CD8-positive, alpha-beta memory T cell (primary cell): ENCODE results near the gene NCK2. TPM values are rescaled to one million over a fixed set of nuclear protein-coding genes. Genes with fewer than 3 reads are reported as not detected.

Experiments
- CTCF ChIA-PET: fragments of 350-600 bp; sonication (Branson Sonifier 250); formaldehyde crosslinking; loops from one replicate; lab custom pipeline; 2021; ENCODE audit warnings: antibody characterized with exemption; lab: Charles Lee
- POLR2A ChIA-PET: fragments of 350-600 bp; sonication (Branson Sonifier 250); formaldehyde crosslinking; loops from one replicate; lab custom pipeline; 2021; ENCODE audit warnings: antibody characterized with exemption; lab: Charles Lee
- DNase-seq, 5 donors: peaks; one replicate each; pipeline versions ENCODE4 v3.0.0 to v3.0.0-alpha.2; 2020 to 2022; ENCODE audit warnings: mixed read lengths in 1 of 5
- H3K27ac ChIP-seq: one replicate; pipeline ENCODE4 v1.7.0; 2013; ENCODE audit warnings: low read depth, mild to moderate bottlenecking, low read length, moderate library complexity
- H3K27me3 ChIP-seq: 2 replicates; pipeline ENCODE4 v1.7.0; 2013; ENCODE audit warnings: low read length, mild to moderate bottlenecking; ENCODE audit not compliant: insufficient read depth, poor library complexity, severe bottlenecking
- H3K36me3 ChIP-seq: 2 replicates; pipeline ENCODE4 v1.7.0; 2013; ENCODE audit warnings: mild to moderate bottlenecking, low read length, moderate library complexity; ENCODE audit not compliant: insufficient read depth
- H3K4me1 ChIP-seq: 2 replicates; pipeline ENCODE4 v1.7.0; 2013; ENCODE audit warnings: mild to moderate bottlenecking, low read length, moderate library complexity; ENCODE audit not compliant: insufficient read depth
- H3K4me3 ChIP-seq: 2 replicates; pipeline ENCODE4 v1.7.0; 2013; ENCODE audit warnings: mild to moderate bottlenecking, low read length
- H3K9me3 ChIP-seq: 2 replicates; pipeline ENCODE4 v1.7.0; 2013; ENCODE audit warnings: mild to moderate bottlenecking, low read length
- H3K27ac Mint-ChIP-seq, 8 donors: one replicate each; pipeline ENCODE4 v1.8.0; 2020 to 2021; ENCODE audit warnings: mixed read lengths in 8 of 8, mild to moderate bottlenecking in 6 of 8, inconsistent platforms in 3 of 8, moderate library complexity in 3 of 8
- H3K27me3 Mint-ChIP-seq, 2 donors: one replicate each; pipeline ENCODE4 v1.8.0; 2020 to 2021; ENCODE audit warnings: mixed read lengths in 2 of 2, mild to moderate bottlenecking in 1 of 2, moderate library complexity in 1 of 2
- H3K36me3 Mint-ChIP-seq, 3 donors: one replicate each; pipeline ENCODE4 v1.8.0; 2020 to 2021; ENCODE audit warnings: mixed read lengths in 3 of 3, inconsistent platforms in 1 of 3, mild to moderate bottlenecking in 1 of 3
- H3K4me1 Mint-ChIP-seq, 3 donors: one replicate each; pipeline ENCODE4 v1.8.0; 2020 to 2021; ENCODE audit warnings: mixed read lengths in 3 of 3, inconsistent platforms in 1 of 3, mild to moderate bottlenecking in 1 of 3
- H3K4me3 Mint-ChIP-seq, 7 donors: one replicate each; pipeline ENCODE4 v1.8.0; 2020 to 2021; ENCODE audit warnings: mixed read lengths in 7 of 7, mild to moderate bottlenecking in 6 of 7, moderate library complexity in 4 of 7, inconsistent platforms in 2 of 7
- H3K9me3 Mint-ChIP-seq, 5 donors: one replicate each; pipeline ENCODE4 v1.8.0; 2020 to 2022; ENCODE audit warnings: mixed read lengths in 5 of 5, mild to moderate bottlenecking in 3 of 5, moderate library complexity in 2 of 5, inconsistent platforms in 1 of 5
- polyA plus RNA-seq: library from polyadenylated mRNA; unstranded; fragments of 300-500 nt; fragmentation: Illumina TruSeq; gene quantifications from one replicate; pipeline ENCODE4 v1.2.3, GENCODE V29; 2021
- total RNA-seq, 2 experiments: library from RNA; stranded (reverse); gene quantifications; one replicate each; pipeline ENCODE4 v1.2.3, GENCODE V29; 2021

The NCK2 gene
- total and polyA plus RNA-seq, 3 experiments from 2014 or later: 72.4 to 77.9 (median 76.1) TPM

- peak overlapping the region; percentile 31 for H3K4me3 ChIP-seq
- DNase-seq: no peak
- CTCF ChIA-PET: interaction anchor here (1.1 to 1.5 kb wide), 5 partner anchors 10 to 19 kb away, joined by 3 to 6 read pairs (median 3); no protein-coding TSS in a partner anchor
- Mint-ChIP-seq H3K27me3 (no peaks in the 10 kb centered on the region), H3K4me1 (peaks cover 94 to 100% (median 97%) of the 10 kb centered on the region in 3 donors), H3K36me3 (peaks cover 11 to 47% (median 11%) of the 10 kb centered on the region in 3 donors), H3K9me3 (no peaks in the 10 kb centered on the region), H3K4me3 (peak overlapping the region in 5 of 7 donors; percentile 40 to 65 (median 49)), H3K27ac (peak overlapping the region; percentile 26 to 94 (median 80))
- H3K27me3 ChIP-seq: no peaks in the 10 kb centered on the region
- no peaks in the 10 kb centered on the region for H3K36me3 ChIP-seq
- no peak overlapping the region for H3K27ac ChIP-seq
- no peaks in the 10 kb centered on the region for H3K9me3 ChIP-seq
- POLR2A ChIA-PET: interaction anchor here (0.6 to 1.8 kb wide), 2 partner anchors 19 to 26 kb away, joined by 3 to 4 read pairs; no protein-coding TSS in a partner anchor
- peaks cover 95% of the 10 kb centered on the region for H3K4me1 ChIP-seq
These were observed 19.3 kb downstream of the NCK2 start for GRCh38 chr2:105764059-105764458.

- H3K9me3 ChIP-seq: no peaks in the 10 kb centered on the region
- peak overlapping the region; percentile 76 to 95 (median 84) for H3K27ac Mint-ChIP-seq
- H3K36me3 ChIP-seq: no peaks in the 10 kb centered on the region
- peaks cover 11 to 44% (median 12%) of the 10 kb centered on the region in 3 donors for H3K36me3 Mint-ChIP-seq
- peak overlapping the region in 6 of 7 donors; percentile 1 to 74 (median 28) for H3K4me3 Mint-ChIP-seq
- no peaks in the 10 kb centered on the region for H3K27me3 Mint-ChIP-seq
- no peak for DNase-seq
- POLR2A ChIA-PET: no interaction called here
- no peak overlapping the region for H3K27ac ChIP-seq
- no peak overlapping the region for H3K4me3 ChIP-seq
- H3K27me3 ChIP-seq: no peaks in the 10 kb centered on the region
- H3K4me1 ChIP-seq: peaks cover 96% of the 10 kb centered on the region
- CTCF ChIA-PET: interaction anchor here (0.7 to 1.1 kb wide), 2 partner anchors 12 to 244 kb away, joined by 3 read pairs; no protein-coding TSS in a partner anchor
- peaks cover 95 to 100% (median 97%) of the 10 kb centered on the region in 3 donors for H3K4me1 Mint-ChIP-seq
- H3K9me3 Mint-ChIP-seq: no peaks in the 10 kb centered on the region
These were observed 20.9 kb downstream of the NCK2 start for GRCh38 chr2:105765415-105766299.

- Histone ChIP-seq H3K4me1 (peaks cover 93% of the 10 kb centered on the region), H3K4me3 (no peak overlapping the region), H3K27ac (no peak overlapping the region), H3K9me3 (no peaks in the 10 kb centered on the region), H3K36me3 (no peaks in the 10 kb centered on the region), H3K27me3 (no peaks in the 10 kb centered on the region)
- Mint-ChIP-seq H3K27me3 (no peaks in the 10 kb centered on the region), H3K4me1 (peaks cover 90 to 98% (median 92%) of the 10 kb centered on the region in 3 donors), H3K9me3 (no peaks in the 10 kb centered on the region), H3K4me3 (peak overlapping the region in 2 of 7 donors; percentile 37 to 38), H3K36me3 (peaks cover 11 to 44% (median 12%) of the 10 kb centered on the region in 3 donors), H3K27ac (peak overlapping the region; percentile 11 to 94 (median 84))
- ChIA-PET CTCF (interaction anchor here (1.1 kb wide), 1 partner anchor 11 kb away, joined by 3 read pairs; no protein-coding TSS in a partner anchor), POLR2A (interaction anchor here (1.1 kb wide), 1 partner anchor 11 kb away, joined by 3 read pairs; no protein-coding TSS in a partner anchor)
- DNase-seq: no peak
These were observed 21.7 kb downstream of the NCK2 start for GRCh38 chr2:105766300-105766866.

GRCh38 chr2:105768176-105768575, 23.5 kb downstream of the NCK2 start:
- H3K4me3 Mint-ChIP-seq: no peak overlapping the region
- peak overlapping the region in 6 of 8 donors; percentile 52 to 94 (median 68) for H3K27ac Mint-ChIP-seq
- Histone ChIP-seq H3K36me3 (peaks cover 2% of the 10 kb centered on the region), H3K27me3 (no peaks in the 10 kb centered on the region), H3K27ac (no peak overlapping the region), H3K4me3 (no peak overlapping the region), H3K9me3 (no peaks in the 10 kb centered on the region), H3K4me1 (peaks cover 93% of the 10 kb centered on the region)
- H3K27me3 Mint-ChIP-seq: no peaks in the 10 kb centered on the region
- H3K4me1 Mint-ChIP-seq: peaks cover 89 to 98% (median 93%) of the 10 kb centered on the region in 3 donors
- ChIA-PET POLR2A (no interaction called here), CTCF (interaction anchor here (1.5 to 1.8 kb wide), 2 partner anchors 19 to 31 kb away, joined by 5 to 6 read pairs; no protein-coding TSS in a partner anchor)
- peaks cover 11 to 56% (median 14%) of the 10 kb centered on the region in 3 donors for H3K36me3 Mint-ChIP-seq
- DNase-seq: no peak
- H3K9me3 Mint-ChIP-seq: no peaks in the 10 kb centered on the region

- H3K27me3 ChIP-seq: no peaks in the 10 kb centered on the region
- H3K36me3 ChIP-seq: peaks cover 6% of the 10 kb centered on the region
- no peak overlapping the region for H3K4me3 ChIP-seq
- CTCF ChIA-PET: interaction anchor here (1.0 to 1.8 kb wide), 3 partner anchors 20 to 30 kb away, joined by 3 to 6 read pairs (median 5); no protein-coding TSS in a partner anchor
- POLR2A ChIA-PET: no interaction called here
- peaks cover 90 to 98% (median 93%) of the 10 kb centered on the region in 3 donors for H3K4me1 Mint-ChIP-seq
- H3K36me3 Mint-ChIP-seq: peaks cover 11 to 62% (median 17%) of the 10 kb centered on the region in 3 donors
- H3K9me3 ChIP-seq: no peaks in the 10 kb centered on the region
- H3K9me3 Mint-ChIP-seq: no peaks in the 10 kb centered on the region
- peaks cover 94% of the 10 kb centered on the region for H3K4me1 ChIP-seq
- peak overlapping the region; percentile 65 to 96 (median 85) for H3K27ac Mint-ChIP-seq
- no peak for DNase-seq
- no peaks in the 10 kb centered on the region for H3K27me3 Mint-ChIP-seq
- H3K4me3 Mint-ChIP-seq: peak overlapping the region in 4 of 7 donors; percentile 12 to 64 (median 54)
- no peak overlapping the region for H3K27ac ChIP-seq
These were observed 24.3 kb downstream of the NCK2 start for GRCh38 chr2:105768961-105769452.

- peaks cover 6% of the 10 kb centered on the region for H3K36me3 ChIP-seq
- peaks cover 11 to 61% (median 17%) of the 10 kb centered on the region in 3 donors for H3K36me3 Mint-ChIP-seq
- H3K27ac Mint-ChIP-seq: peak overlapping the region; percentile 38 to 94 (median 82)
- no peak overlapping the region for H3K4me3 ChIP-seq
- H3K9me3 ChIP-seq: no peaks in the 10 kb centered on the region
- peaks cover 94% of the 10 kb centered on the region for H3K4me1 ChIP-seq
- ChIA-PET CTCF (interaction anchor here (1.0 to 1.8 kb wide), 2 partner anchors 19 to 20 kb away, joined by 3 to 6 read pairs; no protein-coding TSS in a partner anchor), POLR2A (no interaction called here)
- peaks cover 90 to 98% (median 93%) of the 10 kb centered on the region in 3 donors for H3K4me1 Mint-ChIP-seq
- no peaks in the 10 kb centered on the region for H3K9me3 Mint-ChIP-seq
- H3K27me3 ChIP-seq: no peaks in the 10 kb centered on the region
- H3K27ac ChIP-seq: no peak overlapping the region
- DNase-seq: no peak
- peak overlapping the region in 6 of 7 donors; percentile 1 to 68 (median 44) for H3K4me3 Mint-ChIP-seq
- H3K27me3 Mint-ChIP-seq: no peaks in the 10 kb centered on the region
These were observed 24.8 kb downstream of the NCK2 start for GRCh38 chr2:105769504-105769903.

GRCh38 chr2:105770149-105770548, 25.4 kb downstream of the NCK2 start:
- Mint-ChIP-seq H3K36me3 (peaks cover 11 to 58% (median 17%) of the 10 kb centered on the region in 3 donors), H3K4me3 (peak overlapping the region; percentile 1 to 68 (median 20)), H3K27me3 (no peaks in the 10 kb centered on the region), H3K4me1 (peaks cover 90 to 98% (median 93%) of the 10 kb centered on the region in 3 donors), H3K27ac (peak overlapping the region; percentile 18 to 94 (median 78)), H3K9me3 (no peaks in the 10 kb centered on the region)
- DNase-seq: no peak
- no peaks in the 10 kb centered on the region for H3K9me3 ChIP-seq
- ChIA-PET POLR2A (no interaction called here), CTCF (no interaction called here)
- no peak overlapping the region for H3K4me3 ChIP-seq
- H3K27me3 ChIP-seq: no peaks in the 10 kb centered on the region
- H3K4me1 ChIP-seq: peaks cover 93% of the 10 kb centered on the region
- H3K36me3 ChIP-seq: peaks cover 6% of the 10 kb centered on the region
- no peak overlapping the region for H3K27ac ChIP-seq
